ENCODE results near the gene PFN1. TPM values are rescaled to one million over a fixed set of nuclear protein-coding genes. Genes with fewer than 3 reads are reported as not detected.
"Not testable (repeated sequence)": the region's sequence is repeated elsewhere in the genome, so short reads cannot be mapped to it uniquely, and the experiment has no call there.

Gene PFN1
- polyA plus RNA-seq, 1 donor from 2014 or later: 145 TPM

- Histone ChIP-seq H2AFZ (ENCODE audit: low read depth, low read length) (no peak within 1 kb of the TSS), H3K36me3 (ENCODE audit: insufficient read depth, low read length) (no peaks in the 10 kb centered on the region), H3K27me3 (ENCODE audit: insufficient read depth, low read depth, low read length) (no peaks in the 10 kb centered on the region), H3F3A (ENCODE audit: insufficient read depth, low read length, poor library complexity, severe bottlenecking) (no peaks in the 10 kb centered on the region), H3K4me2 (ENCODE audit: low read length) (no peak within 1 kb of the TSS), H3K79me2 (replicated peaks; ENCODE audit: insufficient read depth, low read length) (no peaks in the 10 kb centered on the region), H3K9me3 (ENCODE audit: low read length) (no peaks in the 10 kb centered on the region), H4K20me1 (ENCODE audit: insufficient read depth) (no peaks in the 10 kb centered on the region), H3K27ac (ENCODE audit: low read length) (no peak within 1 kb of the TSS), H3K9ac (ENCODE audit: low read length) (no peak within 1 kb of the TSS), H3K9me2 (ENCODE audit: insufficient read depth, low read length) (no peaks in the 10 kb centered on the region), H3K4me3 (ENCODE audit: low read length) (no peak within 1 kb of the TSS)
- TF ChIP-seq RAD21 (conservative IDR thresholded peaks at IDR 0.05): no peak
- TF ChIP-seq MXI1 (conservative IDR thresholded peaks at IDR 0.05; ENCODE audit: poor library complexity, severe bottlenecking): no peak
- TF ChIP-seq REST (IDR thresholded peaks at IDR 0.05; ENCODE audit: borderline replicate concordance): no peak
- TF ChIP-seq CTCF (IDR thresholded peaks at IDR 0.05; ENCODE audit: poor library complexity, severe bottlenecking): no peak
- no peak for TF ChIP-seq EP300 (conservative IDR thresholded peaks at IDR 0.05; ENCODE audit: poor library complexity, severe bottlenecking)
- no peak for TF ChIP-seq TAF1 (IDR thresholded peaks at IDR 0.05; ENCODE audit: low read depth)
These were observed 16.4 kb downstream of the PFN1 start, which contains the start of gene GP1BA for GRCh38 chr17:4931963-4932362. Gene GP1BA (plus strand): TSS chr17:4932277. CDS start chr17:4932605, 328 bp downstream.

GRCh38 chr17:4928881-4929280 is 19.4 kb downstream of the PFN1 start:
- no peaks in the 10 kb centered on the region for H4K20me1 ChIP-seq (ENCODE audit: insufficient read depth)

GRCh38 chr17:4926577-4927335 is 21.6 kb downstream of the PFN1 start:
- H3K36me3 ChIP-seq (ENCODE audit: insufficient read depth, low read length); H3K4me3 ChIP-seq (ENCODE audit: low read length); H3K27ac ChIP-seq (ENCODE audit: low read length); H3K9ac ChIP-seq (ENCODE audit: low read length); H3K9me3 ChIP-seq (ENCODE audit: low read length); H3K79me2 ChIP-seq (replicated peaks; ENCODE audit: insufficient read depth, low read length); H2AFZ ChIP-seq (ENCODE audit: low read depth, low read length); H4K20me1 ChIP-seq (ENCODE audit: insufficient read depth); H3K9me2 ChIP-seq (ENCODE audit: insufficient read depth, low read length); H3K27me3 ChIP-seq (ENCODE audit: insufficient read depth, low read depth, low read length); H3K4me2 ChIP-seq (ENCODE audit: low read length); H3F3A ChIP-seq (ENCODE audit: insufficient read depth, low read length, poor library complexity, severe bottlenecking): not testable (repeated sequence)

More at GRCh38 chr17:4928881-4929280, 19.4 kb downstream of the PFN1 start:
- H3K27ac ChIP-seq (ENCODE audit: low read length): no peak overlapping the region
- no peaks in the 10 kb centered on the region for H3K9me2 ChIP-seq (ENCODE audit: insufficient read depth, low read length)
- H3F3A ChIP-seq (ENCODE audit: insufficient read depth, low read length, poor library complexity, severe bottlenecking): no peaks in the 10 kb centered on the region
- no peak overlapping the region for H3K9ac ChIP-seq (ENCODE audit: low read length)
- H3K36me3 ChIP-seq (ENCODE audit: insufficient read depth, low read length): no peaks in the 10 kb centered on the region
- H3K4me3 ChIP-seq (ENCODE audit: low read length): no peak overlapping the region
- no peaks in the 10 kb centered on the region for H3K79me2 ChIP-seq (replicated peaks; ENCODE audit: insufficient read depth, low read length)
- H3K9me3 ChIP-seq (ENCODE audit: low read length): no peaks in the 10 kb centered on the region
- no peak overlapping the region for H3K4me2 ChIP-seq (ENCODE audit: low read length)
- H3K27me3 ChIP-seq (ENCODE audit: insufficient read depth, low read depth, low read length): no peaks in the 10 kb centered on the region
- no peak overlapping the region for H2AFZ ChIP-seq (ENCODE audit: low read depth, low read length)
- TF ChIP-seq MXI1 (conservative IDR thresholded peaks at IDR 0.05; ENCODE audit: poor library complexity, severe bottlenecking) (no peak), EP300 (conservative IDR thresholded peaks at IDR 0.05; ENCODE audit: poor library complexity, severe bottlenecking) (no peak)
